ENCODE results near the gene BCL2.
"Not testable (repeated sequence)": the region's sequence is repeated elsewhere in the genome, so short reads cannot be mapped to it uniquely, and the experiment has no call there.

BCL2 gene

DNA sequence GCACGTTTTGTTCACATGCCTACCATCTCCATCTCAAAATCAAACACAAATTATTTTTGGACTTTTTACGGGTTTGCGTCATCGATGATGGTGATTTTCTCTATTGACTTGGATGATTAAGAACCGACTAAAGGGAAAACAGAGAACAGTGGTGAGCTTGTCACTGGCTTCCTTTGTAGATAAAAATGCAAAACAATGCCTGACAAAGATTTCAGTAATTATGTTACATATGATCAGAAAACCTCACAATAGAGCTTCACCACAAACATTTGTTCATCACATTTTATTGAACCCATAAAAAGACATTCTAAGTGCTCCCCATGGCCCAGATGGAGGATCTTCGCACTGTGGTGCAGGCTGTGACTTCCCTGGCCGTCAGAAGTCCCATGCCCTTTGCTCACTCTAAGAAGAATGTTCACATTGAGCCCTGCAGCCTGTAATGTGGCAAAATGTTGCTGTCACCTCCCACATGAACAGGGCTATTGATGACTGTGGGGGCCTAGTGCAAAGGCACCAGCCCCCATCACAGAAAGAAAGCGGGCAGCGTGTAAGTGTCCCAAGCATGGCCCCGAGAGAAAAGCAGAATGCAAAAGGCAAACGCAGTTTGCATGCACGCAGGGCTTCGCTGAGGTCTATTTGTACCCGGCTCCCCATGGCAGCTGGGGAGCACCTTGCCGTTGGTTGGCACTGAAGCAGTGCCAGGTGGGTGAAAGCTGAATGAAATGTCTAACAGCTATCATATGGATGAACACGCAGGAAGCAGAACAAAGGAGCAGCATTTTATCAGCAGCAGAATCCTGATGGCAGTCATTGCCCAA lies 60.6 kb downstream of the BCL2 start:
- DNase-seq (ENCODE audit: low read depth in 2 of 2), result no peak

DNA sequence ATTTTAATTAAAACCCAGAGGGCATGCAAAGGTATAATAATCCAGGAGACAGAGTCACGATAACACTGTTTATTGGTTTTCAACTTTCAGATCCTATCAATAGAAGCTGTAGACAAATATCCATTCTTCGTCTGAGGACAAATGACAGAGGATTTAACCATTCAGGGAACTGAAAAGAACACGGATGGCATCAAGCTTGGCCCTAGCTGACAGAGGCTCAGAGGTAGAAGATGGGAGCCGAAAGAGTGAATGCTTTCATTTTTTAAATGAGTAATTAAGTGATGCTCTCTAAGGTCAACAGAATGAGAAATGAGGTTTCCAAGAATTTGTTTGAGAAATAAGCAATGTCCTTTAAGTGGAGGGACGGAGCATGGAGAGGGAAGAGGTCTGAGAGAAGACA lies 62.1 kb downstream of the BCL2 start:
- no peak for DNase-seq (ENCODE audit: low read depth in 2 of 2)

DNA sequence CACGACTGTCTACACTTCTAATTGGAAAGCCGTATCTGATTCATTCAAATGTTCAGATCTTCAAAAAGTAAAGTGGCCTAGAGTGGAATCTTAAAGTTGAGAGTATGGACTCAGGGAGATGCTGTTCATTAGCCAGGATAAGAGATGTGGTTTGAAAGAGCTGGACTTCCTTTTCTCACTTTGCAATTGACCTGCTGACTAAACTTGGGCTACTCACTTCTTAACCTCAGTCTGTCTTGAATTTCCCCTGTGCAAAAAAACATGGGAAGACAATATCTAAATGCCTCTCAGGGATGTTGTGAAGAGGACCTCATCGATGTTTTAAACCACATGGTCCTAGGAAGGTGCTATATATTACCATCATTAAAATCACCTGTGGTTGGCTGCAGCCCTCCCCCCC lies 64.1 kb downstream of the BCL2 start:
- no peak for DNase-seq (ENCODE audit: low read depth in 2 of 2)

DNA sequence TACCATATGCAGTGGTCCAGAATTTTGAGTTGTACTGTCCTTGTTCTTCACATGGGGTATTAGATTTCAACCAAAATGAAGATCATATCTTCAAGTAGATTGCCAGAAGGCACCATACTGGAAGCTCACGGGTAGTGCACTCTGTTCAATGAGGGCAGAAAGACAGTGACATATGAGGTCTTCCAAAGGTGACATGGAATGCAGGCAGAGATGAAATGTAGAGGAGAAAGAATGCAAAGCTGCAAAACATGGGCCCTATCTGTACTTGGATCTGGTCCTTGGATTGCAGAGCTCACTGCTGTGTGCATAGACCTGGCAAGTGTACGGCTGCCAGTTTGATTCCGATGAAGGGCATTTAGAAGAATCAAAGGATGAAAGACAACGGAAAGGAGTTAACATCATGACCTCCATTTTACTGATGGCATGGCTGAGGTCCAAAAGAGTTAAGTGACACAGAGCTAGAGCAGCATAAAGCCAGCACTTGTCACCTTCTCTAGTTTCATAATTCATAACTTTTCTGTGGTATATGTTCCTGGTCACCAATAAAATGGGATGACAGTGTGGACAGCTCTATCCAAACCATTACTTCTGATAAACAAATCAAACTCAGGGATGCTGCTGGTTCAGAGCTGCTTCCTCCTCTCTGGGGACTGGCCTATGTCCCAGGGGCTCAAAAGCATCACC lies 64.7 kb downstream of the BCL2 start:
- DNase-seq (ENCODE audit: low read depth in 2 of 2), result no peak

DNA sequence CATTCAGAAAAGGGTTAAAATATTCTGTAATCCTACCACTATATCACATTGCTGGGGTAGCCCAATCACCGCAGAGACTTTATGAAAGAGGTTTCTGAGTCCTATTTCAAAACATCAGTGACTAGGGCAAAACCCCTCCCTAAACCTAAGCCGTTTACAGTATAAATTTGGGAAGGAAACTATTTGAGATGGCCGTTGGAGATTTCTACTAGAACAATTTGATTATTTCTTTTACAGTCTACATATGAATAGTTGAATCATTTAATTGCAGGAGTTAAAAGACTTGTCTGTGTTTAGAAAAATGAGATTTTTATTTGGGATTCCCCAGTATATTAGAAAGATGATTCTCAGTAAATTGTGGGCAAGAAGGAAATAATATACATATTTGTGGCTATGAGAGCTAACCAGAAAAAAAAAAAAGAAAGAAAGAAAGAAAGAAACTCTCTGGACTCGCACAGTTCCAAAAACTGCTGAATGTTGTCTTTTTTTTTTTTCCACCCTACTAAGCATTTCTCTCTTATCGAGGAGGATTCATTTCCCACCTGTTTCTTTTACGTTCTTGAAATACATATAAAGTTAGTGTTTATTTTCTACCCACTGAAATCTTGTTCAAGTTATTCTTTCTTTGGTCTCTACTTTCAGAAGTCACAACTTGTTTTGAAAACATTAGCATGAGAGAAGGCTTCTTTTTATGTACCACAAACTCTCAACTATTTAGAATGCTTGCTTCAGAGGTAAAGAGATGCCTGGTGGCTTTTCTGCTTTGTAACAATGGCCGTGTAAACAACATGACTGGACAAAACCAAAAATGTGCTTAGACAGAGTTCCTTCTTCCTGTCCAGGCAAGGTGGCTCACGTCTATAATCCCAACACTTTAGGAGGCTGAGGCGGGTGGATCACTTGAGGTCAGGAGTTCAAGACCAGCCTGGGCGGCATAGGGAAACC lies 65.9 kb downstream of the BCL2 start:
- peak; percentile 42 to 43 for DNase-seq (ENCODE audit: low read depth in 2 of 2)

DNA sequence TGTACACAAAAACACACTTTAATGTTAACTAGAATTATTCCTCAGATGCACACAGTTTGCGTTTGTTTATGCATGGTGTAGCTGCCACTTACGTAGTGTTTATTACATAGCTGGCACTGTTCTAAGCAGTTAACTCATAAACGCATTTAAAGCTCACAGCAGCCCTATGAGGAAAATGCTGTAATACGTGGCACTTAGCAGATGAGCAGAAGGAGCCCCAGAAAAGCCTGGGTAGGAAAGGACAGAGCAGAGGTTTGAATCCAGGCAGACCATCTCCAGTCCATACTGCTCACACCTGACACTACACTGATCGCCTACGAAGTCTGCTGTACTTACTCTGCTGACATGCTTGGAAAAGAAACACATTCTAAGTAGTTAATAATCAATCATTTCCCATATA lies 66.6 kb downstream of the BCL2 start:
- DNase-seq (ENCODE audit: low read depth in 2 of 2), result no peak

DNA sequence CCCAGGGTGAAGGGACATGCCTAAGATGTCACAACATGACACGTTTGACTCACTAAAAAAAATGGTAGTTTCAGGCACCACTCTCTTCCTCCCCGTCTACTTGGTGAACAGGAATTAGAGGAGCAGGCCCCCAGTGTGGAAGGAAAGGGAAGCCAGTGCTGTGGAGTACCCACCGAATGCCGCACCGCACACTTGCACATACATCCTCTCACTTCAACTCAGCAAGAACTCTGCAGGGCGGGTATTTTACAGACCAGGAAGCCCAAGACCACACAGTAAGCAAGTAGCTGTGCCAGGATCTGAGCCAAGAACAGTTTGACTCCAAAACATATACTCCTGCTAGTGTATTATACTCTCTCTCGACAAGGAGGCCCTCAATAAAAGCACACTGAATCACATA lies 69.8 kb downstream of the BCL2 start:
- DNase-seq (ENCODE audit: low read depth in 2 of 2), result no peak

DNA sequence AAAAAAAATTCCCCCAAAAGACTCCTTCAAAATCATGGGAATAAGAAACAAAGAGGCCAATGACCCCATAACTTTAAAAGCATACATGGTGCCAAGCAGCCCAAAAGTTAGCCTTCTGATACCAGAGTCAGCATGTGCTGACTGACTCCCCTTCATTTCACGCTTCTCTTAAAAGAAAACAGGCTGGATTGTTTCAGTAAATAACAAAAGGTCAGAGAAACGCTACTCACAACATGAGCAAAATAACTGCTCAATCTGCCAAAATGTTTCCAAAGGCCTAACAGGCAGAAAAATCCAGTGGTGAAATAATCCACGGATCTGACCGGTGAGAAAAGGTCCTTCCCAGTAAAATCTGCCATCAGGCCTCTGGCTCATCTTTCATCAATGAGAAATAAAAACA lies 71.6 kb downstream of the BCL2 start:
- DNase-seq (ENCODE audit: low read depth in 2 of 2), result no peak

DNA sequence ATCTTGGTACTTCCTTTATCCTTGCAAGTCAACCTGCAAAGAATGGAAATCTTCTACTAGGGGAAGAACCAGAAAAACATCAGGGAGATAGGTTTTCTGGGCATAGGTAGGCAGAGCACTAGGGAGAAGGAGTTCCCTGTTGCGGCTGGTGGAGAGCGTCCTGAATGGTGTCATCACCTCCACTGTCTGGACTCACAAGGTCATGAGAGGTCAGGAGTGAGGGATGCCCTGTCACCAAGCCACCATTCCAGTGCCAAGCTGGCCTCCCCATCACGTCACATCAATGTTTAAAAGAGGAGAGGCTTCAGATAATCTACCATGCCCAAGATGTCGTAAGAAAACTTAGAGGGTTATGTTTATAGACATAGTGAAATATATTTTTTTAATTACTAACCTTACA lies 72.1 kb downstream of the BCL2 start:
- DNase-seq (ENCODE audit: low read depth in 2 of 2), result no peak

DNA sequence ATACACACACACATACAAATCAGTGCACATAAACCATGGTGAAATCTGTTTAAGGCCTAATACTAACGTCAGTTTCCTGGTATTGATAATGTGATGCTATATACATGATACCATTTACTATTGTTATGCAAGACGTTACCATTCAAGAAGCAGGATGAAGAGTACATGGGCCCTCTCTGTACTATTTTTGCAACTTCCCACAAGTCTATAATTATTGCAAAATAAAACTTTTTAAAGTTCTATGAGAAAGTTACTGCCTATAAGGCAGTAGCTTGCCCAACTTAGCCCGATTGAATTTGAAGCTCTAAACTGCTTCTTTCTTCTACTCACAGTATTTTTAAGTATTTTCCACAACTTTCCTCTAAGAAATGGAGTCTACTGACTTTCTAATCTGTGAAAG lies 74.0 kb downstream of the BCL2 start:
- DNase-seq (ENCODE audit: low read depth in 2 of 2), result no peak

DNA sequence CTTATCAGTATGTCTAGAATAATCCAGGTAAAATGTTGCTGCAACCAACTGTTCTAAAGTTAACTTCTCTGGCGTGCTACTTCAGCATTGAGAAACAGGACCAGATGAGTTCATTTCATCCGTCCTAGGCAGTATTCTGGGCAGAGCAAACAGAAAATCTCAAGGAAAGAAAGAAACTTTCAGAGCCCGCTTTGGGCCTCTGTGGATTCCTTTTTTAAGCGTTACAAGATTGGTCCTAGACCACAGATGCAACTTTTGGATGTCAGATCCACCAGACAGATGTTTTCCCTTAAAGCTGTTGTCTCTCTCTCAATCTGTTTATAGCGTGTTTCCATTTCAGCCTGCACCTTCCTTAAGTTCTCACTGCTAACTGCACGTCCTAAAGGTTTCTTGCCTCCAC lies 75.0 kb downstream of the BCL2 start:
- no peak for DNase-seq (ENCODE audit: low read depth in 2 of 2)

DNA sequence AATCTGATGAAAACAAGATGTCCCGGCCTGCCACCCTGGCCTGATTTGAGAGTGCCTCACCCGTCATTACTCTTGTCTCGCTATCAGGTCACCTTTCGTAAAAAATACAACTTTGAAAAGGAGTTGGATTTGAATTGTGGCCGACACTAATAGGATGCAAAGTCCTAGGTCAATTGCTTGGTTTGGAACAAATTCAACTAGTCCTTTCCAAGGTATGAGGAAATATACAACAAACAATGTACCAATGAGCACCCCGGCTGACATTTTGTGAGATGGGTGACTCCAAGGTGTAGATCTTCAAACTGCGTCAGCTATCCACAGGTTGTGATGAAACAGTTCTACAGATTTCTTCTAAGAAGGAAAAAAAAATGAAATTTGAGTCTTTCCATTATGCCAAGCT lies 77.8 kb downstream of the BCL2 start:
- DNase-seq (ENCODE audit: low read depth in 2 of 2), result no peak

DNA sequence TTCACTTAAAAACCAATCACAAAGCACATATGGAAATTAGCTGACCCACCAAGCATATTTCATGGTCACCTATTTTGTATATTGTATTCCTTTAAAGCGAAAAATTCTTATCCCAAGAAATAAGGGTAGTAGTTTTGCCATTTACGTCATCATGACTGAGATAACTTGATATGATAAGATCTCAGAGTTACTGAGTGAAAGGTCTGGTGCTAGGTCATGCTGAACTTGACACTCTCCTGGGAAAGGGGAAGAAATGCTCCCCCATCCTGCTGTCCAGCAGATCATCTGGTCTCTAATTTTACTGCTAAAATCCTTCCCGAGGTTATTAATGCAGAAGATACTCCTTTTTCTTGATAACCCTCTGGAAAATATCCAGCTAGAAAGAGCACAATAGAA lies 78.3 kb downstream of the BCL2 start:
- no peak for DNase-seq (ENCODE audit: low read depth in 2 of 2)

DNA sequence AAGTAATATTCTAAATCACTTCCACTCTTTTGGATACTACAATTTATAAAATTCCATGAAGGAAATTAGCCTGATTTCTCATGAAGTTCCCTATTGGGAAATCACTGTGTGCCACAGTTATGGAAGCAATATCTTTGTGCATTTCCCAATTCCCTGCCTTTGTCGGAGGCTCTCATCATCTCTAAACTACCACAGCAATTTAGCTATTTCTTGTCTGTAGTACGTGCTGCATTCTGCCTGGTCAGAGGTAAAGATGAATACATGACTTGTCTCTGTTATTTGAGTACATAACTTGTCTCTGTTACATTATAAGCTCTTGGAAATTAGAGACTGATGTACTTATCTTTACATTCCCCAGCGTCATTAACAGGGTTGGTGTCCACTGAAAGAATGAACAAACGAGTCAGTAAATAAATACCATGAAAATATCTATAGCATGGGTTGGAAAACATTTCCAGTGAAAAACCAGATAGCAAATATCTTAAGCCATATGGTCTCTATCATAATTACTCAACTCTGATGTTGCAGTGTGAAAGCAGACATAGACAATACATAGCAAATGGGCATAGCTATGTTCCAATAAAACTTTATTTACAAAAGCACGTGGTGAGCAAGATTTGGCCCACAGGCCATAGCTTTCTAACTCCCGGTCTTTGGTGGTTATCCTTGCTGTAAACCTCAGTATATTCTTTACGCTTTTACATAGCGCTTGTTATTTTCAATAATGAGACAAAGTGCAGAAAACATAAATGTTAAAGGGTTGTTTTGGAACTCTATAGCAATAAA lies 78.8 kb downstream of the BCL2 start:
- DNase-seq (ENCODE audit: low read depth in 2 of 2), result no peak

DNA sequence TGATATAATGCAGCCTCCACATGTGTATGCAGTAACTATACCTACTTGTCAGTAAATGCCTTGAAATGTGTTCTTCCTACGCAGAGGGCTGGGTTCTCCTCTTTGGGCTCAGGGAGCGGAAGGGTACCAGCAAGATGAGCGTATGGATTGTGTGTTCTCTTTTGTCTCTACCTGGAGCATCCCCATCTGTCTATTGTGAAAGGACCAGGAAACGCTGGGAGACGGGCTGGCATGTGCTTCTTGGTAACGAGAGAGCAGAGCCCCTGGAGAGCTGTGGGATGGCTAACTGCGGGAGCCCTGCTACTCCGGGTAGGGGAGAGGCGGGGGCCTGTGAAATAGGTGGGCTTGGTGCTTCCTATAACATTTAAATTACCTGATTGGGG lies 80.9 kb downstream of the BCL2 start:
- DNase-seq (ENCODE audit: low read depth in 2 of 2), result no peak

DNA sequence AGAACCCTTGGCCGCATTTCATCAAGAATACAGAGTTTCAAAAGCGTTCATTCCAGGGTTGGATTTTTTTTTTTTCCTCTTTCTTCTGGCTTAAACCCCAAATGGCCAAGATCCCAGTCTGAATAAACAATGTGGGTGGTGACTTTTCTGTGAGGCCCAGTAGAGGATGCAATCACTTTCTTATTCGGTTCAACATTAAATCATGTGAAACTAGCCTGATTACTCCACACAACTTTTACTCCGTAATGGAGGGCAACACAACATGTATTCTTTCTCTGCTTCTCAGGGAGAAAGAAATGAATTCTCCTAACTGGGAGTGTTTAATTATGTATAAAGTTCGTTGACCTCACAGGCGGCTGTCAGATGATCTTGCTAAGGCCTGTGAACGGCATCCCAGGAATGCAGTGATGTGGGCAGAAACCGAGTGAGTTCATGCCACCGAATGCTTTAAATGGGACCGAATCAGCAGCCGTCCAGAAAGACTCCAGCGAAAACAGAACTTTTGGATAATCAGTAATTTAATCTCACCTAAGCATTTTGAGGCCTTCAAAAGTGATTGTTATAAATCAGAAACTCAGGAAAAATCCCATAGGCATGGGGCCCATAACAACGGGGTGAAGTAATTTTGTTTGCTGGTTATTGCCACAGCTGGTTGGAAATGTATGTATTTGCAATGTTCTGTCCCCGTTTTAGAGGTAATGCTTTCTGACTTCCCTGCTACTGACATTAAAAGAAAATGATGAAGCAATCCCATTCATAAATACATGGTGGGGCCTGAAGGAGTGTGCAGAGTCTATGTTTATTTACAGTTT lies 81.5 kb downstream of the BCL2 start:
- peak; percentile 76 to 77 for DNase-seq (ENCODE audit: low read depth in 2 of 2)

DNA sequence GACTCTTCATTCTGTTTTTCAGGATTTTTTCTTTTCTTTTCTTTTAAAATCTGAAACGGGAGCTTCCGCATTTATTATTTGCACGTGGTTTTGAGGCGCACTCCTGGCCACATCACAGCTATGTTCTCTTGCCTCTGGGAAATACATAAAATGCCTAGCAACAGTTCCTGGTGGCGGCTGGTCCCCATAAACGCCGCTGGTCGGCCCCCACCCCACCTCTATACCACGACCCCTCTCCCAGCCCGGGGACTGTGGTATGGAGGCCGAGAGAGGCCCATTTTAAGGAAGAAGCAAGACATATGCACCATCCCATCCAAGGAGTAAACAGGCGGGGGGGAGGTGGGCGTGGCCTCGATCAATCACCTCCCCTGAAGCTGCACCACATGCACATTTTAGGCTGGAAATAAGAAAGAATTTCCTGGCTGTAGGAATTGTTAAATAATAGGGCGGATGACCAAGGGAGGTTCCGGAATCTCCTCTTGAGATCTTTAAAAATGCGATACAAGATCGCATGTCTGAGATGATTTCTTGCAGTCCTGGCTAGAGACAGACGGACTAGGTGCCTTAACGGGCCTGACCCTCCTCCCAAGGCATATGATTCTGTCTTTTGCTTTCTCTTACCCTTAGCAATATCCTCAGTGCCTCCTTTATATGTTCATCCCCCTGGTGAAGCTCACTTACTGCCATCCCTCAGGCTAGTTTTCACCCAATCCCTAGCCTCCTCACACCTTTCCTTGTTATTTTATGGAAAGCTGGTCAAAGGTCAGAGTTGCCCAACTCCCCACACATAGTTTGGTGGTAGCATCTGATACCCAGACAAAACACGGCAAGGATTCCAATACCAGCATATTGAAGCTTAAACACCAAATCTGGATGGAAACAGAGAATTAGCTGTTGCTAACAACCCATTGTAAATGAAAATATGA lies 82.4 kb downstream of the BCL2 start:
- no peak for DNase-seq (ENCODE audit: low read depth in 2 of 2)

DNA sequence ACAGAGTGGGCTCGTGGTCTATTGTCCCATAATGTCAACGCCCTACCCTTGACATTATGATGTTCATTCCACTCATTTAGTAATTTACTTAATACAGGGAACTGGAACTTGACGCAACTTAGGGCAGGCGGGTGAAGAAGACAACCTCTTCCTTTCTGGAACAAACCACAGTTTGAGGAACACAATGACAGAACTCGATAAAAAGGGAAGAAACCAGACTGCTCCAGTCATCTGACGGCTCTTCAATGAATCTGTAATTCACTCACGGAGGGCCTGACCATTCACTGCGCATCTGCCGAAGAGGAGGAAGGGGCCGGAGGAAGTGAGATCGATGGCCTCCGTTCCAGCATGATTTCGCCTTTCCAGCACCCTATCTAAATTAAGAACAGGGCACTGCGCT lies 83.2 kb downstream of the BCL2 start:
- no peak for DNase-seq (ENCODE audit: low read depth in 2 of 2)

DNA sequence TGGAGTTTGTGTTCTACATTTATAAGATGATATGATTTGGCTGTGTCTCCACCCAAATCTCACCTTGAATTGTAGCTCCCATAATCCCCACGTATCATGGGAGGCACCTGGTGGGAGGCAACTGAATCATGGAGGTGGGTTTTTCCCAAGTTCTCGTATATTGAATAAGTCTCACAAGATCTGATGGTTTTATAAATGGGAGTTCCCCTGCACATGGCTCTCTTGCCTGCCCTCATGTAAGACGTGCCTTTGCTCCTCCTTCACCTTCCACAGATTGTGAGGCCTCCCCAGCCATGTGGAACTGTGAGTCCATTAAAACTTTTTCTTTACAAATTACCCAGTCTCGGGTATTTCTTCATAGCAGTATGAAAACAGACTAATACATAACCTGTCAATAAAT lies 83.6 kb downstream of the BCL2 start:
- not testable (repeated sequence) for DNase-seq (ENCODE audit: low read depth in 2 of 2)

DNA sequence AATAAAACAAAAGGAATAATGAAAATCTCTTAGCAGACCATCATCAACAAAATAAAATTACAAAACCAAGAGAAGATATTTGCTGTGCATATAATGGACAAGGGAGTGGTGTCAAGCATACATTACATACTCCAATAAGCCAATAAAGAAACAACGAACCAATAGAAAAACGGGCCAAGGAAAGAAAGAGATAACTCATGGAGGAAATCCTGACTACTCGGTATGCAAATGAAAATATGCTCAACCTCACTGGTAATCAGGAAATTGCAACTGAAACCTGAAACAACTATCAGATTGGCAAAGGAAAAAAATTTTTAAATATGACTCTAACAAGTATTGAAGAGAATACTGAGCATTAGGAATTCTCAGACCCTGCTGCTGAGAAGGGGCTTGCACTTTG lies 84.7 kb downstream of the BCL2 start:
- no peak for DNase-seq (ENCODE audit: low read depth in 2 of 2)
